Epithelial cell of proximal tubule (primary cell): ENCODE data around the gene SLC12A9. TPM values are rescaled to one million over a fixed set of nuclear protein-coding genes. Genes with fewer than 3 reads are reported as not detected.

ENCODE experiments used
- DNase-seq: peaks from one replicate; pipeline ENCODE4 v3.0.0-alpha.2; 2011; ENCODE audit warnings: low read depth
- H3K4me3 ChIP-seq: 2 replicates; pipeline ENCODE4 v1.5.1; 2011; ENCODE audit warnings: low read depth, mild to moderate bottlenecking, low read length
- CTCF ChIP-seq: conservative IDR thresholded peaks from 2 replicates; pipeline ENCODE4 v1.5.1; 2012; ENCODE audit warnings: low read depth, mild to moderate bottlenecking, low read length
- total RNA-seq: library from RNA; depleted of rRNA; stranded (reverse); fragments of >200 nt; gene quantifications from 2 replicates; pipeline ENCODE4 v1.2.3, GENCODE V29; 2015

Gene SLC12A9
- total RNA-seq, 1 donor from 2014 or later = 11.4 TPM

- H3K4me3 ChIP-seq = no peak overlapping the region
- no peak for TF ChIP-seq CTCF
- no peak for DNase-seq
Observed at GRCh38 chr7:100885440-100886141, 33.1 kb downstream of the SLC12A9 start.

GRCh38 chr7:100886142-100886935 lies 33.8 kb downstream of the SLC12A9 start:
- no peak overlapping the region for H3K4me3 ChIP-seq
- no peak for DNase-seq
- TF ChIP-seq CTCF = no peak

- no peak for DNase-seq
- TF ChIP-seq CTCF = no peak
- H3K4me3 ChIP-seq = no peak overlapping the region
Observed at GRCh38 chr7:100886936-100887515, 34.5 kb downstream of the SLC12A9 start.

GRCh38 chr7:100887516-100888290 lies 35.2 kb downstream of the SLC12A9 start:
- no peak for DNase-seq
- no peak for TF ChIP-seq CTCF
- no peak overlapping the region for H3K4me3 ChIP-seq

- DNase-seq = no peak
- no peak for TF ChIP-seq CTCF
- H3K4me3 ChIP-seq = peak overlapping the region; percentile 70
Observed at GRCh38 chr7:100888291-100888987, 35.9 kb downstream of the SLC12A9 start.
